GM04503 (cell line): ENCODE data around the gene MGST3.
"Not testable (repeated sequence)": the region's sequence is repeated elsewhere in the genome, so short reads cannot be mapped to it uniquely, and the experiment has no call there.

ENCODE experiments used
- DNase-seq: peaks from one replicate; pipeline ENCODE4 v3.0.0-alpha.2; 2012; ENCODE audit warnings: low read depth

Gene MGST3

DNA sequence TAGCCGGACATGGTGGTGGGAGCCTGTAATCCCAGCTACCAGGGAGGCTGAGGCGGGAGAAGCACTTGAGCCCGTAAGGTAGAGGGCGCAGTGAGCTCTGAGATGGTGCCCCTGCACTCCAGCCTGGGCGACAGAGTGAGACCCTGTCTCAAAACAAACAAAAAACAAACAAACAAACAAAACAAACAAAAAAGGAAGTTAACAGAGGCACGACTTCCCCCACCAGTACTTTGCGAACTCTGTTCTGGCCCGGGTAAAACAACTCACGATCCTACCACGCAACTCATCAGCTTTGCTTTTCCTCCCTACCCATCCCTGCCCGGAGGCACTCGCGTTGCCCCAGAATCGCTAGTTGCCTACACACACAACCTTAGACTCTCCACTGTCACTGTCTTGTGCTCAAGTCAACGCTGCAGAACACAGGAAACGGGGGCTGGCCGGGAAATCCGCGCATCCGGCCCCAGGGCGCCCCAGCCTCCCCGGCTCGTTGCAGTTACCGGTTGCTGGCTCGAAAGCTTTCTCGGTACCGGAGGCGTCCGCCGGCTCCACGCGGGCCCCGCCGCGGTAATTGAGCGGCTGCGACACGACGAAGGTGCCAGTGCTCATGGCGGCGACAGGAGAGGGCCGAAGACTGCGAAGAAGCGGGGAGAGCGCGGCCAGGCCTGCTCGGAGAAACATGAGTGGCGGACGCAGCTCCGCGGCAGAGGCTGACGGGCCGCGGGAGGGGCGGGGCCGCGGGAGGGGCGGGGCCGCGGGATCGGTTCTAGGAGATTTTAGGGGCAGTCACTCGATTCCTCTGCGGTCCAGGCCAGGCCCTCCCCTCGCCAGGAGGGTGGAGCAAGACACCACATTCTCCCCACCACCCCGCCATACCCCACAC is 67.1 kb downstream of the MGST3 start, which contains the start of gene ALDH9A1:
TSS of gene ALDH9A1 (minus strand) at position 682 of the 880 bp plus-strand sequence. CDS start at position 678, 4 bp downstream.
- peak; percentile 50 for DNase-seq

DNA sequence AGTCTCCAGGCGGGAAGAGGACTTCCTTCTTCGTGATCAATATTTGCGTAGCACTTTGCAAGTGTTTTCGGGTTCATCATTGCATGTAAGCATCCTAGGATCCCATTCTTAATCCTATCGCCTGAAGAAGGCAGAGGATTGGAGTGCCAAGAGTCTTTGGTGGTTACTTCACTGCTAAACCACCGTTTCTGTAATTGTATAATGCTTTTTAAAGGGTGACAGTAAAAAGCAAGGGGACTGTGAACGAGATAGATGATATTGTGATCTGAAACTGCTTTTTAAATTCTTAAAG is 67.7 kb downstream of the MGST3 start:
- no peak for DNase-seq

DNA sequence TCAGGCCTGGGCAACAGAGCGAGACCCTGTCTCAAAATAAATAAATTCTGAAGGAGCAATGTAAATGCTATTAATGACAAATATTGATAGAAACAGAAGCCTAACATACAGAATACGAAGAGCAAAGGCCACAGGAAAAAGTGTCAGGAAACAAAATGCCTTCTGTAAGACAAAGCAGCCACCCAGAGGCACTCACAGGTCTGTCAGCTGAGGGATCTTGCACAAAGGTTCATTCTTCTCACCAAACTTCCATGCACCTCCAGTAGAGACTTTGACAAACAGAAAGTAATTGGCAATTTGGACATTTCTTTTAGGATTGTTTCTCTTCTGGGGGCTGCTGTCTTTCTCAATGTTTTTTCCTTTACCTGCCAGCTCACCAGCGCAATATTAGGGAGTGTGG is 68.5 kb downstream of the MGST3 start:
- no peak for DNase-seq

DNA sequence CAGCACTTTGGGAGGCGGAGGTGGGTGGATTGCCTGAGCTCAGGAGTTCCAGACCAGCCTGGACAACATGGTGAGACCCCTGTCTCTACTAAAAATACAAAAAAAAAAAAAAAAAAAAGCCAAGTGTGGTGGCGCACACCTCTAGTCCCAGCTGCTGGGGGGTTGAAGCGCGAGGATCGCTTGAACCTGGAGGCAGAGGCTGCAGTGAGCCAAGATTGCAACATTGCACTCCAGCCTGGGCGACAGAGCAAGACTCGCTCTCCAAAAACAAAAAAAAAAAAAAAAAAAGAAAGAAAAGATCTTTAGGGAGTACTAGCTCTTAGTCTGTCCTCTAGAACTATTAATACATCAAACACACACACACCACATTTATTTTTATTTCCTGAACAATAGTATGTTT is 70.9 kb downstream of the MGST3 start:
- not testable (repeated sequence) for DNase-seq

DNA sequence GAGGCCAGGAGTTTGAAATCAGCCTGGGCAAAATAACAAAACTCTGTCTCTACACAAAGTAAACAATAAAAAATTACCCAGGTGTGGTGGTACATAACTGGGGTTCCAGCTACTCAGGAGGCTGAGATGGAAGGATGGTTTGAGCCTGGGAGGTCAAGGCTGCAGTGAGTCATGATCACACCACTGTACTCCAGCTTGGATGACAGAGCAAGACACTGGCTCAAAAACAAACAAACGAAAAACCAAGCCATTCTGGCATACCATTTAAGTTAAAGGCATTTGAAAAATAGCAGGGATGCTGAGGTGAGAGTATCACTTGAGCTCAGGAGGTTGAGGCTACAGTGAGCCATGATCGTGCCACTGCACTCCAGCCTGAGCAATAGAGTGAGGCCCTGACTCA is 72.6 kb downstream of the MGST3 start:
- no peak for DNase-seq
